Measurements from ENCODE around the gene PCNX3.

PCNX3 gene

DNA sequence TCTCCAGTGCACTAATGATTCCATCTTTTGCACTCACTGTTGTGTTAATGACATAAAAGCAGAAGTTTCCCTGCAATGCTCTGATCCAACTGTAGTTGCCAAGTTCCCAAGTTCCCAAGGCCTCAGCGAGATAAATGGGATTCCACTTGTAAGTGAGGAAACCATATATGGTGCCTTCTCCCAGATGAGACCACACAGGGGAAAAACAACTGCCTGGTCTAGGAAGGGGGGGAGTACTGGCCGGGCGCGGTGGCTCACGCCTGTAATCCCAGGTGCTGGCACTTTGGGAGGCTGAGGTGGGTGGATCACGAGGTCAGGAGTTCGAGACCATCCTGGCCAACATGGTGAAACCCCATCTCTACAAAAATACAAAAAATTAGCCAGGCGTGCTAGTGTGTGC is 70.4 kb downstream of the PCNX3 start:
- Histone ChIP-seq H3K36me3 (ENCODE audit: insufficient read depth, low read length) (no peaks in the 10 kb centered on the region), H3K27ac (ENCODE audit: low read length) (no peak overlapping the region), H3K9me3 (ENCODE audit: insufficient read depth, low read length, severe bottlenecking) (no peaks in the 10 kb centered on the region), H3K4me3 (ENCODE audit: low read depth in 1 of 2, low read length in 2 of 2) (no peak overlapping the region), H2AFZ (ENCODE audit: low read depth, low read length) (no peak overlapping the region), H3K9ac (ENCODE audit: low read depth, low read length) (no peak overlapping the region), H3K4me2 (ENCODE audit: insufficient read depth, low read length) (no peak overlapping the region), H3K4me1 (ENCODE audit: insufficient read depth, low read length) (no peaks in the 10 kb centered on the region), H4K20me1 (ENCODE audit: insufficient read depth, low read length) (no peaks in the 10 kb centered on the region), H3K79me2 (ENCODE audit: insufficient read depth, low read length) (no peaks in the 10 kb centered on the region), H3K27me3 (ENCODE audit: insufficient read depth, low read length, poor library complexity) (no peaks in the 10 kb centered on the region)
- ATAC-seq (ENCODE audit: insufficient read depth, low read depth) (no peak), DNase-seq (no peak)
- no peak for TF ChIP-seq EZH2 (IDR thresholded peaks at IDR 0.05; ENCODE audit: borderline replicate concordance, low read depth, low read length, severe bottlenecking)
- TF ChIP-seq, protein P1, sequence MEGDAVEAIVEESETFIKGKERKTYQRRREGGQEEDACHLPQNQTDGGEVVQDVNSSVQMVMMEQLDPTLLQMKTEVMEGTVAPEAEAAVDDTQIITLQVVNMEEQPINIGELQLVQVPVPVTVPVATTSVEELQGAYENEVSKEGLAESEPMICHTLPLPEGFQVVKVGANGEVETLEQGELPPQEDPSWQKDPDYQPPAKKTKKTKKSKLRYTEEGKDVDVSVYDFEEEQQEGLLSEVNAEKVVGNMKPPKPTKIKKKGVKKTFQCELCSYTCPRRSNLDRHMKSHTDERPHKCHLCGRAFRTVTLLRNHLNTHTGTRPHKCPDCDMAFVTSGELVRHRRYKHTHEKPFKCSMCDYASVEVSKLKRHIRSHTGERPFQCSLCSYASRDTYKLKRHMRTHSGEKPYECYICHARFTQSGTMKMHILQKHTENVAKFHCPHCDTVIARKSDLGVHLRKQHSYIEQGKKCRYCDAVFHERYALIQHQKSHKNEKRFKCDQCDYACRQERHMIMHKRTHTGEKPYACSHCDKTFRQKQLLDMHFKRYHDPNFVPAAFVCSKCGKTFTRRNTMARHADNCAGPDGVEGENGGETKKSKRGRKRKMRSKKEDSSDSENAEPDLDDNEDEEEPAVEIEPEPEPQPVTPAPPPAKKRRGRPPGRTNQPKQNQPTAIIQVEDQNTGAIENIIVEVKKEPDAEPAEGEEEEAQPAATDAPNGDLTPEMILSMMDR (IDR thresholded peaks at IDR 0.05; ENCODE audit: borderline replicate concordance, extremely low read depth, low read length, poor library complexity, severe bottlenecking): no peak
